NCI-H2196 treated with DMSO at 0.1 percent for 48 hours (cell line): ENCODE data around the gene EML5.

Experiments used
- DNase-seq: peaks from one replicate; lab custom pipeline; 2025; ENCODE audit not compliant: unreplicated experiment; lab: John Stamatoyannopoulos, UW

The EML5 gene

GRCh38 chr14:88563845-88564244, 228.9 kb downstream of the EML5 start:
- DNase-seq, result no peak

- peak; percentile 17 for DNase-seq
Measured at GRCh38 chr14:88562831-88563686, 229.7 kb downstream of the EML5 start, which contains the start of gene ZC3H14. Gene ZC3H14, plus strand, starts transcription at chr14:88563037. Its CDS starts 97 bp downstream, at chr14:88563134.

- DNase-seq, result no peak
Measured at GRCh38 chr14:88562532-88562830, 230.3 kb downstream of the EML5 start.
